Measurements from ENCODE around the gene WWC1.

Gene WWC1

GRCh38 chr5:168378741-168379140 lies 87.3 kb downstream of the WWC1 start:
- TF ChIP-seq CTCF (IDR thresholded peaks at IDR 0.05; ENCODE audit: low read length, missing control alignments), result no peak
- no peak overlapping the region for H3K4me3 ChIP-seq (replicated peaks; ENCODE audit: low read depth, low read length)
- DNase-seq (ENCODE audit: low read depth), result no peak

GRCh38 chr5:168382421-168382820 lies 91.0 kb downstream of the WWC1 start:
- H3K4me3 ChIP-seq (replicated peaks; ENCODE audit: low read depth, low read length), result no peak overlapping the region
- no peak for DNase-seq (ENCODE audit: low read depth)
- TF ChIP-seq CTCF (IDR thresholded peaks at IDR 0.05; ENCODE audit: low read length, missing control alignments), result no peak

- no peak overlapping the region for H3K4me3 ChIP-seq (replicated peaks; ENCODE audit: low read depth, low read length)
- no peak for TF ChIP-seq CTCF (IDR thresholded peaks at IDR 0.05; ENCODE audit: low read length, missing control alignments)
- DNase-seq (ENCODE audit: low read depth), result no peak
Measured at GRCh38 chr5:168390491-168390890, 99.0 kb downstream of the WWC1 start.

GRCh38 chr5:168393773-168394172 lies 102.3 kb downstream of the WWC1 start:
- TF ChIP-seq CTCF (IDR thresholded peaks at IDR 0.05; ENCODE audit: low read length, missing control alignments), result no peak
- DNase-seq (ENCODE audit: low read depth), result no peak
- no peak overlapping the region for H3K4me3 ChIP-seq (replicated peaks; ENCODE audit: low read depth, low read length)

DNA sequence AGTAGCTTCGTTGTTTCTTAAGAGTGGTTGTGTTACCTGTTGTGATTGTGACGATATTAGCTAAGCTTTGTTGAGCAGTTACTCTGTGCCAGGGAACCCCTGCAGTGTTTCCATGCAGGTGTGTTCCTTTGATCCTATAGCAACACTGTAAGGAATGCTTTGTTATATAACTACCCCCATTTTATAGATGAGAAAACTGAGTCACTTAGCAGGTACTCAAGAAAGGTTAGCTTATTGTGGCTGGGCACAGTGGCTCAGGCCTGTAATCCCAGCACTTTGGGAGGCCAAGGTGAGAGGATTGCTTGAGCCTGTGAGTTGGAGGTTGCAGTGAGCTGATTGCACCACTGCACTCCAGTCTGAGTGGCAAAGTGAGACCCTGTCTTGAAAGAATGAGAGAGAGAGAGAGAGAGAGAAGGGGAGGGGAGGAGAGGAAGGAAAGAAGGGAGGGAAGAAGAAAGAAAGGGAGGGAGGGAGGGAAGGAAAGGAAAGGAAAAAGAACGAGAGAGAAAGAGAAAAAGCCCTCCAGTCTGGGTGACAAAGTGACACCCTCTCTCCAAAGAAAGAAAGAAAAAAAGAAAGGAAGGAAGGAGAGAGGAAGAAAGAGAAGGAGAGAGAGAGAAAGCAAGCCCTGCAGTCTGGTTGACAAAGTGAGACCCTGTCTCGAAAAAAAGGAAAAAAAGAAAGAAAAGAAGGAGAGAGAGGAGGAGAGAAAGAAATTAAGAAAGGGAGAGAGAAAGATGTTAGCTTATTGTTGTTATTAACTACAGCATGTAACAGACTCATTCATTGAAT lies 109.2 kb downstream of the WWC1 start:
- TF ChIP-seq CTCF (IDR thresholded peaks at IDR 0.05; ENCODE audit: low read length, missing control alignments), result no peak
- no peak for DNase-seq (ENCODE audit: low read depth)
- H3K4me3 ChIP-seq (replicated peaks; ENCODE audit: low read depth, low read length), result no peak overlapping the region

DNA sequence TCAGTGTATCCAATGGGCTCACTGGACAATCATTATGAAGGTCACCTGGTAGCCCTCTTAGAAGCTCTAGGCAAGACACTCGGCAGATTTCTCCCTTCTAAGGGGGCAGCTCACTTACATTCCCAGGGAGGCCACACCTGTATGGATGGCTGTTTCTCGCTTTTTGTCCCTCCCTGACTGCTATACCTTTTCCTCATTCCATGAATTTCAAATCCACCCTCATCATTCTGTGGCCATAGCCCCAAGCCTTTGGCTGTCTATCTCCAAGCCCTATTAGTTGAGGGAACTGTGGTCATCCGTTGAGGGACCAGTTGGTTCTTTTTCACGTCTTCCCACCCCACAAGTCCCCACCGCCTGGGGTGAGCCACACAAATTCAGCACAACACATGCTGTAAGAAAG lies 109.8 kb downstream of the WWC1 start:
- H3K4me3 ChIP-seq (replicated peaks; ENCODE audit: low read depth, low read length), result no peak overlapping the region
- no peak for TF ChIP-seq CTCF (IDR thresholded peaks at IDR 0.05; ENCODE audit: low read length, missing control alignments)
- no peak for DNase-seq (ENCODE audit: low read depth)

DNA sequence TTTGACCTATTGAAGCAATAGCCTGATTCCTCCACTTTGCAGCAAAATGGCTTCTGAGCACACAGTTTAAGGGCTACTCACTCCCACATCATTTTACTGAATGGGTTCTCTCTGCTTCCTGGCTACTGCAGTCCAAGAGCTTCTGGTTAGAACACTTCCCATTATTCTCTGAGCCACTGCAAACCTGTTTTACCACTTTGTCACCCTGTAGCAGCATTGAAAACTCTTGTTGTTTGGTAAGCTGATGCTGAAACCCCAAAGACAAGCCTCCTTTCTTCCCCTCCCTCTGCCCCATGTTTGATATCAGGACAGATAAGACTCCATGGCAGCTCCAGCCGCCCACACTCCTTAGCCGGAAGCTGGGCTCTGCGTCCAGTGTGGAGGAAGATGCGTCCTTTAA lies 110.4 kb downstream of the WWC1 start:
- TF ChIP-seq CTCF (IDR thresholded peaks at IDR 0.05; ENCODE audit: low read length, missing control alignments), result no peak
- H3K4me3 ChIP-seq (replicated peaks; ENCODE audit: low read depth, low read length), result no peak overlapping the region
- no peak for DNase-seq (ENCODE audit: low read depth)
